Stimulated activated CD4-positive, alpha-beta T cell treated with anti-CD3 and anti-CD28 coated beads, Interleukin-1b, Interleukin-23, amount 100 ng/mL, for 4 hours (primary cell): Measurements from ENCODE around the gene TM4SF18.

Source experiments
- DNase-seq, 2 donors: peaks; one replicate each; pipeline ENCODE4 v3.0.0-alpha.2; 2020; ENCODE audit warnings: low read depth in 2 of 2

Gene TM4SF18

GRCh38 chr3:149284034-149284433 lies 49.4 kb downstream of the TM4SF18 start:
- no peak for DNase-seq

DNA sequence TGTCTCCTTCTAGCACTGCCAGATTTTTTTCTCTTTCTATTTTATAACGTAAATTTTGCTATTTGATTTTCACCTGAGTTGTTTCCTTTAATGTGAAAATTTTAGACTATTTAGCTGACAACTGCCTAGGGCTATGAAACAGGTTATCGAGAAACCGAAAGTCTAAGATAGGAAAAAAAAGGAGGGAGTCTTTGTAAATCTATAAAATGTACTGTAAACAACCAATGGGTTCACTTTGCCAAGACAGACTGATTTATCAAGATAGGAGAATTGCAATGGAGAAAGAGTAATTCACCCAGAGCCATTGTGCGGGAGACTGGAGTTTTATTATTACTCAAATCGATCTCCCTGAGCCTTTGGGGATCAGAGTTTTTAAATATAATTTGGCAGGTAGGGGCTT lies 50.0 kb downstream of the TM4SF18 start:
- DNase-seq: no peak

DNA sequence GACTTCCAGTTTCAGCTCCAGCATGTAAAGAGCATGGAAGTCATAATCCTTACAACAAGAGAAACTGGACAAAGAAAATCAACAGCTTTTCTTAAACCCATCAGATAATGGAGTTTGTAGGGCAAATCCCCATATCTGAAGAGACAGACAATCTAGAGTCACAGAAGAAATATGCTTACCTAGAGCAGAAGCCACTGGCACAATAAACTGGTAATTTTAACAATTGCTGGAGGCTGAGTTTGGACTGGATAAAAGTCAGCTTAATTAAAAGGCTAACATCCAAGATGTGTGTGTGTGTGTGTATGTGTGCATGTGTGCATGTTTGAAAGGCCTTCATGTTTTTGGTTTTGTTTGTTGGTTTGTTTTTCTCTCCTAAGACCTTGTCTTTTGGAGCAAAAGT lies 50.6 kb downstream of the TM4SF18 start:
- DNase-seq: no peak

DNA sequence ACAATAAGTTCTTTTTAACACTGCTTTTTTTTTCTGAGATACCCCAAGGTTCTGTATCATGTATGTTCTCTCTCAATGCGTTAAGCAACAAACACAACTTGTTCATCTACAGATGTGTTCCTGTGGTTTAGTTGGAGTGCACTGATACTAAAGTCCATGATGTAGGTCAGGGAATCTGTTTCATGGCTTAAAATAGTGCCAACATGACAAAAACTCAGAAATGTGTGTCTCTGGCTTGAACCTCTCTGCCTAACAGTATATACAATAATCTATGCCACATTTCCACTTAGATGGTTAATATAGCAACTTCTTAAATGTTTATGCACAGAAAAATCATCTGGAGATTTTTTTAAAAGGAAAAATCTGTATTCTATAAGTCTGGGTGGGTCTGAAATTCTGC lies 51.1 kb downstream of the TM4SF18 start:
- no peak for DNase-seq

- DNase-seq: no peak
These were observed 52.6 kb downstream of the TM4SF18 start for GRCh38 chr3:149280671-149281349.

DNA sequence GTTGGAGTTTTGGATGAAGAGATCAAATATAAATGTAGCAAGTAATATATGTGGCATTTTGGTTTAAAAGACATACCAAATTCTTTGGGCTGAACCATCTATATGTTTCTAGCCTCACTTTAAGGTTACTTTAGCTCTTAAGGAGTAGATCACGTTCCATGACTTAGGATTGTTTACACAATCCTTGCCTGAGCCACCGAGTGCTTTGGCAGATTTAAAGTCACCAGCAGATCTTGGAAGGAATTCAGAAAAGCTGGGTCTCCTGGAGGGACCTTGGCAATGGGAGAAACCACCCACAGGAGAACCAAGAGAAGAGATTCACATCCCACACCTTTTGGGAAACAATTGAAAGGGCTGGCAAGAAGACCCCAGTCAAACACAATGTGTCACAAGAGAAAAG lies 54.5 kb downstream of the TM4SF18 start:
- DNase-seq: no peak

- DNase-seq: no peak
These were observed 56.1 kb downstream of the TM4SF18 start for GRCh38 chr3:149277331-149277813.

DNA sequence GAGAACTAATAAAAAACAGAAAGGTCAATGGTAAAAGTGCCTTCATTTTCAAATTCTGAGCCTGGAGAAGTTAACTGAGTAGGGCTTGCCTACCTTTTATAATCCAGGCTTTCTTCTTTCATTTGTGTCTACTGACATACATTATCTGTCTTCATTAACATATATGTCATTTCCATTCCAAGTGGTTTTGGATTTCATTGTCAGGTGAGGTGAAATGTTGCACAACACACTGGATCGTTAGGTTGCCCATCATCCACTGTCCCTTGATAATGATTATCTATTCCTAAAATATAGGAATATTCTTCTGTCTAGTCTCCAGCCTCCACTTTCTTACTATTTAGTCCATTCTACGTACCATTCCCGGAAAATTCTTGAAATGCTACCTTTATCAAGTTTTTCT lies 56.8 kb downstream of the TM4SF18 start:
- DNase-seq: no peak

DNA sequence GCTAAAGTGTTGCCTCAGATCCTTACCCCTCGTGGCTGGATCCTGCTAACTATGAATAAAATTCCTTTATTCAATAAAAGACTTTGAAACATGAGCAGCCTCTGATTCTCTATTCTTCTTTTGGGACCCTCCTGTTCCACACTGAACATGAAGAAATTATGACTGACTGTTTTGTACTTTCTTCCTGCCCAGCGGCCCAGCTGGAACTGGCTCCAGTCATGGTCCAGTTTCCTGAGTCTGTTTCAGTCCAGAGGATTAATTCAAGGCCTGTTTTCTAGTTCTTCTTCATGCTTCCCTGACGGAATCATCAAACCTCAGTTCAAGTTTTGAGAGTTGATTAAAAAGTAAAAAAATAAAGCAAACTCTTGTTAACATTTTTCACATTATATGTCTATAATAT lies 59.2 kb downstream of the TM4SF18 start:
- DNase-seq: no peak

GRCh38 chr3:149273096-149273751 lies 60.2 kb downstream of the TM4SF18 start:
- peak in 1 of 2 donors; percentile 4 for DNase-seq

GRCh38 chr3:149271669-149272068 lies 61.8 kb downstream of the TM4SF18 start:
- DNase-seq: no peak

GRCh38 chr3:149270180-149270579 lies 63.3 kb downstream of the TM4SF18 start:
- no peak for DNase-seq

GRCh38 chr3:149269687-149270086 lies 63.7 kb downstream of the TM4SF18 start:
- no peak for DNase-seq
